ENCODE measurements around the gene CBX5.
A peak's percentile ranks its signal among the peaks of the same experiment; 100 is the strongest.

CBX5 gene

GRCh38 chr12:54221402-54221984, 58.4 kb downstream of the CBX5 start:
- no peak for DNase-seq

GRCh38 chr12:54220567-54220966, 59.4 kb downstream of the CBX5 start:
- DNase-seq, result no peak

DNA sequence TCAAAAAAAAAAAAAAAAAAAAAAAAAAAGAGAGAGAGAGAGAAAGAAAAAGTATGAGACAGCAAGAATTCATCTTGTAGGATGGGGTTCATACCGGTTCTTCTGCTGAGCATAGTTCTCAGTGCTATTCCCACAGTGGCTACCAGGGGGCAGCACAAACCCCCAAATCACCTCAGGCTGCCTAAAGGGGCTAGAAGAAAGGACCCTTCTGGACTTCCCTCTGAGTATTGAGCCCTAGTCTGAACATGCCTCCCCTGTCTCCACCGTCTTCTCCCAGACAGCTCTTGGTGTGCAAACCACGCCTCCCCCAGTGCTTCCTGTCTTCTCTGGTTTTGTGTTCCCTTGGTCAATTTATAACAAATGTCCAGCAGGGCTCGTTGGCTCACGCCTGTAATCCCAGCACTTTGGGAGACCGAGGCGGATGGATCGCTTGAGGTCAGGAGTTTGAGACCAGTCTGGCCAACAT, 59.8 kb downstream of the CBX5 start:
- DNase-seq, result peak; percentile 91

DNA sequence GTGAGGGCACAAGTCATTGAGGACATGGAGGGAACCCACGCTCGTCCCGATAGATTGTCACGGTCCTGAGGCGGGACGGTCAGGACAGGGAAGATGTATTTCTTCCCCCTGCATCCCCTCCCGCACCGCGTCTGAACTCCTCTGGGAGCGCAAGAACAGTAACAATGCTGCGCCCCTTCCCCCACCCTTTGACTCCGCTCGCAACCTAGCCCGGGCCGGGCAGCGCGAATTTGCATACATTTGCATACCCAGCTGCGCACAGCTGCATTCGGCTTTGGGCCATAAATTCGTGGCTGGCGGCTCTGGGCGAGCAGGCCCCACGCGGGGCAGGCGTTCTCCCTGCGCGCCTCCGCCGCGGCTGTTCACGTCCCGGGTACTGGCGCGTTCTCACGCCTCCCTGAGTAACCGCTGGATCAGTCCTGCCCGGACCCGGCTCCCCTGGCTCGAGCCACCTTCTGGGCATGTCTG, 62.1 kb downstream of the CBX5 start:
- DNase-seq, result no peak

DNA sequence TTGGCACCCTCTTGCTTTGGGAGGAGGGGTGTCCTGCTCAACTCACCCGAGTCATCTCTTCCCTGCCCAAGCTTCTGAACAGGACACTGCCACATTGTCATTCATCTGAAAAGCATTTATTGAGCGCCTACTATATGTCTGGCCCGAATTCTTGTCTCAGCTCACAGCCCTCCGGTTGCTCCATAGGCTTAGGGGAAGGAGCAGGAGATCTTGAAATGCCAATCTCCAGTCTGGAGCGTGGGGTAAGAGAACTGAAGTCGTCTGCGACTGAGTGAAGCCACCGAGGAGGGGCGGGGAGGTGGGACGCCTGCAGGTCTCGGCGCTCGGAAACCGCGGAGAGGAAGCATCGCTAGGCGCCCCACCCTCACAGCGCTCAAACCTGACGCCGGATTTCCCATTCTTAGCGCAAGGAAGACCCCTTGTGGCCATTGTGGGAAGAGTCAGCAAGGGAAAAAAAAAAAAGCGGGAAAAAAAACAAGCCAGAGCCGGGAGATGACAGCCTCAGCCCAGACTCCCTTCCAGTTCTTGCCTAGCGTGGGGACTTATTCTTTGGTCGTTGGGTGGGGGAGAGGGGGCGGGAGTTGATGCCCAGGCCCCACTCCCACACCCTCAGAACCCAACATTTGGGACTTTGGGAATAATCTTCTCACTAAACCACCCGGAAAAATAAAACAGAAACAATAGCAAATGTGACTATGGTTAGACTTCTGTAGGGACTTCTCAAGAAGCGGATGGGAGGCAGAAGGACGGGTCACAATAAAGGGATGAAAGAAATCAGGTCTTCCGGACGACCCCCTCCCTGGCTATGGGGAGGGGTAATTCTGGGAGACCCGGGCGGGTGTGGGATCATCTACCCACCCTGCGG, 62.9 kb downstream of the CBX5 start:
- peak; percentile 96 for DNase-seq

DNA sequence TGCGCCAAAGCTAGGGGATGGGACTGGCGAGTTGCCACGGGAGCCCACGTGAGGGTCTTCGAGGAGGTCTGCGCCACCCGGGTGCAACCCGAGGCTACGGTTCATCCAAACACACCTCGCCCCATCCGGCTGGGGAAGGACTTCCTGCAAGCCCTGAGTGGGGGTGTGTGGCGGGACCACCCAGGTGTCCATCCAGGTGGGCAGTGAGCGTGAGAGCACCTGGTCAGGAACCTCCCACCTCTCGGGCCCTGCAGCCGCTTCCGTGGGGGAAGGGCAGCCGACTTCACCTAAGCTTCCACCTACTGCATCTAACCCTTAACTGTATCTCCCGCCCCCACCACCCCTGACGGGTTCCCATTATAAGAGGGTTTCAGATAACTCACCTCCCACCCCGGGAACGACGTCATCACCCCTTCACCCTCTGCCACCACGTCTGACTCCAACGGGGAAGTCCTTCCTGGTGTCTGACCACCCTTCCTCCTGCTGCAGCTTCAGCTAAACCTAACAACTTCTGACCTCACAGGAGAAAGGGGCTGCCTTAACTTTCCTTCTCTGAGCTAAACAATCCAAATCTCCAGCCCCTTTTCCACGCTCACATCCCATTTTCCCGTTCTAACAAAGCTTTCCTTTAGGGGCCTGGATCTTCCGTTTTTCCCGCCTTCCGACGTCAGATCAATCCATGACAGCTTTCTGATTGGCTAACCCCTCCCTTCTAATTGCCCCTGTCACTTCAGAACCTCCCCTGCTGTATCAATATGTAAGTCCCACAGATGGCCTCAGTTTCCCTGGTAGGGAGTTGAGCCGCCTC, 63.7 kb downstream of the CBX5 start:
- DNase-seq, result no peak

DNA sequence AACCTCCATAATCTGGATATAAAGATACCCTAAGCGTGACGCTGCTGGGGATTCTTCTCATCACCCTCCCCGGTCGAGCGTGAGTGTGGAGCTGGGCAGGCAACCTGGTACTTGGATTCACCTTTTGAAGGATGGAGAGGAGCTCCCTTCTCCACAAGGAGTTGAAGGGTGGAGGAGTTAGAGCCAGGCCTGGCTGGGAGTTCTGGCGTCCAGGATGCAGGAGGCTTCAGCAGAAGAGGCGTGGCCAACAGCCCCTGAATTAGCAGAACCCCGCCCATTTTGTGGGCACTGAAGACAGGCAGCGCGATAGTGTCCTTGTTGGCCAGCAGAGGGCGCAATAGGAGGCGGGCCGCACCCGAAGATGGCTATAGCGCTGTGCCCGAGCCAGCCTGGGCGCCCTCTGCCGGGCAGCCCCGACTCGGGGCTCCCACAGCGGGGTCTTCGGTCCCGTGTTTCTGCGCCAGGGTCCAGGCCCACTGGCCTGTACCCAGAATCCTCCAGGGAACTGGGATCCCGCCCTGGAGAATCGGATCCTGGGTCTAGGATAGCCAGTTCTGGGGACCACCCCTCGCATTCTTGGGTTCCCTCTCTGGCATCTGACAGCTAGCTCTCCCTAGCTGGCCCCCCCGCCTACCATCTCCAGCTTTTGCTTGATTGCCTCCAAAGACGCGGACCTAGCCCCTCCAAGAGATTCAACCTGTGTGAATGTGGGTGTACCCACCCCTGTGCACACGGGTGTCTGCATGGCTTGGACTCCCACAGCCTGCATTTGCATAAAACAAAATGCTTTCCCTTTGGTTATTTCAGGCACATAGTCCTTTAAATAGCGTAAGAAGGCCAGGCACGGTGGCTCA, 65.1 kb downstream of the CBX5 start:
- DNase-seq, result peak; percentile 98

- DNase-seq, result no peak
Measured at GRCh38 chr12:54213079-54213478, 66.8 kb downstream of the CBX5 start.

GRCh38 chr12:54211920-54212319, 68.0 kb downstream of the CBX5 start:
- no peak for DNase-seq

DNA sequence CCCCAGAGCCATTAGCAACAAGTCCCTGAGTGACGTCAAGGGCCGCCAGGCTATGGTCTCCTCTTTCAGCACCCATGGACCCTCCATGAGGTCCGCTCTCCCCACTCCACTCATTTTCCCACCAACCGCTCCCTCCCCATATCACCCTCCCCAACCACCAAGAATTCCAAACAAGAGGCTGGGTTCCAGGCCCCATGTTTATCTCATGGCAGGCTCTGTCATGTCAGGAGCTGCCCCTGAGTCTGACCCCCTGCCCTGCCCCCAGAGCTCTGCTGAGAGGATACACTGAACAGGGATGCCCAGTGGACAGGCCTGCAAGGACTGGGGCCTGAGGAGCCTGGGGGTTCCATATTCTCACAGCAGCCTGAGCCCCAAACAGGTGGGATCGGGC, 69.5 kb downstream of the CBX5 start:
- no peak for DNase-seq

GRCh38 chr12:54208591-54208990, 71.3 kb downstream of the CBX5 start:
- DNase-seq, result no peak

GRCh38 chr12:54207539-54208294, 72.2 kb downstream of the CBX5 start:
- peak; percentile 94 for DNase-seq

GRCh38 chr12:54206791-54207190, 73.1 kb downstream of the CBX5 start:
- peak; percentile 76 for DNase-seq

DNA sequence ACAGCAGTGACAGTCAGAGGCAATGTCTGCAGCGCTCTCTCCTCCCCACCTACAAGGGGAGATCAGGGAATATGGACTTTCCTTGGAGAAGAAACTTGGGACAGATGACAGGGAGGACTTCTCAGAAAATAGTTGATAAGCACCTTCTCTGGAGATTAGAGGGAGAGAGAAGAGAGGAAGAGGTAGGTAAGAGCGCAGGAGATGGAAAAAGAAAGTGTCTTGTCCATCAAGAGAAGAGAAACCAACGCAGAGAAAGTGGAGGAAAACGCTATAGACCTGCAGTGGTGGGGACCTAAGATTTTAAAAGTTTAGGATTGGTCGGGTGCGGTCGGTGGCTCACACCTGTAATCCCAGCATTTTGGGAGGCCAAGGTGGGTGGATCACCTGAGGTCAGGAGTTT, 75.6 kb downstream of the CBX5 start:
- no peak for DNase-seq

DNA sequence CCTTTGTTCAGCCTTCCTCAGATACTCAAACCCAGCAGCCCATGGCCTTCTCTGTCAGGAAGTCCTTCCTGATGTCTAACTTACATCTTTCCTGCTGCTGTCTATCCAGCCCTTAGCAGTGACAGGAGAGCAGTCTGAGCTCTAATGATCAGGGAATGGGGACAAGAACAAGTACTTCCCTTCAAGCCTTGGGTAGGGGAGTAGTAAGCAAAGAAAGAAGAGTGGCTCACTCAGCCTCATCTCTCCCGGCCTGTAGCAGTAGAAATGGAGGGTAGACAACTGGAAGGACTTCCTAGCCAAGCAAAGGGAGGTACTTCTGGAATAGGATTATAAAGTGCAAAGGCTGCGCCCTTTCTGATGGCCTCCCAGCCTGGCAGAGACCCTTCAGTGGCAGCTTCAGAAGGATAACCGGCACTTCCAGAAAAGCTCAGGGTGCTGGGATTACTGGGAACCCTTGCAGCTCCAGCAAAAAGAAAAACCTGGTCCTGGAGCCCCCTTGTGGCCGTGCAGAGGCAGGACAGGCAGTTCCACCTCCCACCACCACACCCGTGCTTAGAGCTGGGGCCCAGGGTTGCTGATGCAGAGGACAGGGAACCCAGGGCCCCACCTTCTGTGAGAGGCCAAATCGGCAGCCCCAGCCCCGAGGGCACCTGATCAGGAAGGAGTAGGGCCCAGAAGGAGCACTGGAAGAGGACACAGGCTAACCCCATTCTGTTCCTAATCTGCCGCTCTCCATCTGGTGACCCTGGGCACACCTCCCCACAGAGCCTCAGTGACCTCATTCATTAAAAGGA, 78.7 kb downstream of the CBX5 start:
- peak; percentile 93 for DNase-seq

DNA sequence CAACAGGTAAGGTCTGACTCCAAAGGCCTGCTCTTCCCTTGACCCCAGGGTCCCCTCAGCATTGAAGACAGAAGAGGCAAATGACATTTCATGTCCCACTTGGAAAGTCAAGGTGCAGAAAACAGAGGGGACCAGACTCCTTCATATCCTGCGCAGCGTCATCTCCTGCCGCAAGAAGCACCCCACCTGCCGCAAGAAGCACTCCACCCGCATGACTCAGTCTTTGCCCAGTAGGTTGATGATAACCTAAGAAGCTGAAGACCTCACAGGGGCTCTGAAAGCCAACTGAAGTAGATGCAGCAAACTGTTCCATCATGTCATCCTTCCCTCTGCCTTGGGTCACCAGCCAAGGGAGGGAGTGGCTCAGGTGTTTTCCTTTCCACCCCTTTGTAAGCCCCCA, 79.5 kb downstream of the CBX5 start:
- no peak for DNase-seq

GRCh38 chr12:54199917-54200316, 80.0 kb downstream of the CBX5 start:
- DNase-seq, result no peak

- DNase-seq, result no peak
Measured at GRCh38 chr12:54199034-54199433, 80.9 kb downstream of the CBX5 start.

DNA sequence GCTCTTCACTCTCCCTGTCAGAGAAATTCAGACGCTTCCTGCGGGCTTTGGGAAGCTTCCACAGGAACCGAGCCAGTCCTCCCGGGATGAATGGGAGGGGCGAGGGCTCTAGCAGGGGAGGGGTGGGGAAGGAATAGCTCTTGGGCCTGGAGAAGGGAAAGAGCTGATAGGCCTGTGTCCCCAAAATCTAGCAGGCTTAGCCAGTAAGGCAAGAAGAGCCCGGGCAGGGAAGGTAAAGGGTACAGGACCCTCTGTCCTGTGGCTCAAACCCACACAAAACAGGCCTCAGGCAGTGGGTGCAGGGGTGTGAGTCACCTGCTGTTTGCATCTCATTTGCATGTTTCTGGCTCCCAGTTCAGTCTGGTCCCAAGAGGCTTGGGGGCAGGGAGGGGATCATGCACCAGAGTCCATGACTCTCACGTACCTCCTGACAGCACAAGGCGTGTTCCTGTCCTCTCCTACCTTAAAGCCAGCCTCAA, 82.5 kb downstream of the CBX5 start:
- no peak for DNase-seq

- DNase-seq, result no peak
Measured at GRCh38 chr12:54197010-54197409, 82.9 kb downstream of the CBX5 start.

GRCh38 chr12:54196396-54196795, 83.5 kb downstream of the CBX5 start:
- DNase-seq, result no peak
